Neural crest cell (in vitro differentiated cells): Measurements from ENCODE around the gene LAMTOR3. TPM values are rescaled to one million over a fixed set of nuclear protein-coding genes. Genes with fewer than 3 reads are reported as not detected.

Experiments
- DNase-seq: peaks from one replicate; pipeline ENCODE4 v3.0.0; 2021; ENCODE audit warnings: low read depth, mixed read lengths, low spot score
- H3K27ac Mint-ChIP-seq: one replicate; pipeline ENCODE4 v1.8.0; 2021; ENCODE audit warnings: mild to moderate bottlenecking, mixed read lengths; ENCODE audit not compliant: unreplicated experiment
- H3K27me3 Mint-ChIP-seq: 2 replicates; pipeline ENCODE4 v1.8.0; 2021; ENCODE audit warnings: low read depth, mild to moderate bottlenecking, mixed read lengths
- H3K36me3 Mint-ChIP-seq: 2 replicates; pipeline ENCODE4 v1.8.0; 2021; ENCODE audit warnings: low read depth, mild to moderate bottlenecking, mixed read lengths
- H3K4me1 Mint-ChIP-seq: 2 replicates; pipeline ENCODE4 v1.8.0; 2021; ENCODE audit warnings: mixed read lengths
- H3K4me3 Mint-ChIP-seq: one replicate; pipeline ENCODE4 v1.8.0; 2021; ENCODE audit warnings: mild to moderate bottlenecking, mixed read lengths
- H3K9me3 Mint-ChIP-seq: 2 replicates; pipeline ENCODE4 v1.8.0; 2021; ENCODE audit warnings: mixed read lengths
- total RNA-seq: library from RNA; stranded (reverse); gene quantifications from 2 replicates; pipeline ENCODE4 v1.2.1, GENCODE V29; 2021
- TF ChIP-seq, protein P1 (sequence below): fragments of 200-600 bp; sonication (generic); conservative IDR thresholded peaks from 2 replicates; pipeline ENCODE4 v1.5.0; 2021; ENCODE audit warnings: antibody characterized with exemption, mild to moderate bottlenecking

LAMTOR3 gene
- total RNA-seq, 1 donor from 2014 or later, result 41.8 TPM

DNA sequence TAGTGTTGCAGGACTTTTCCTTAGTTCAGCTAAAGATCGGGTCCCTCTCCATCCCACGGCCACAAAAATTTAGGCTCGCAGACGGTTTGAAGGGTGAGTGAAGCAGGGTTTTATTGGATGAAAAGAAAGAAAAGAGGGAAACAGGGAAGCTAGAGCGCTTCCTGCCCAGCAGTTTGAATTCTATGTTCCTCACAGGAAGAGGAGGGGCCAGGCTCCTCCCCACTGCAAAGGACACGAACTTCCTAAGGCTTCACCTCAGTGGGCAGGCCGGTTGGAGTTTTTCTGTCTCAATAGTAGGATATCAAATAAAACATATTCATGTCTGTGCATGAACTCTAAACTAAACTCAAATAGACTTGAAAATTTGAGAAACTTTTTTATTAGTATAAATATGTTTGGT is 50.2 kb downstream of the LAMTOR3 start:
- Mint-ChIP-seq H3K27me3 (no peaks in the 10 kb centered on the region), H3K9me3 (no peaks in the 10 kb centered on the region), H3K4me3 (no peak overlapping the region), H3K27ac (no peak overlapping the region), H3K4me1 (peaks cover 6% of the 10 kb centered on the region), H3K36me3 (no peaks in the 10 kb centered on the region)
- DNase-seq, result no peak
- TF ChIP-seq, protein P1, sequence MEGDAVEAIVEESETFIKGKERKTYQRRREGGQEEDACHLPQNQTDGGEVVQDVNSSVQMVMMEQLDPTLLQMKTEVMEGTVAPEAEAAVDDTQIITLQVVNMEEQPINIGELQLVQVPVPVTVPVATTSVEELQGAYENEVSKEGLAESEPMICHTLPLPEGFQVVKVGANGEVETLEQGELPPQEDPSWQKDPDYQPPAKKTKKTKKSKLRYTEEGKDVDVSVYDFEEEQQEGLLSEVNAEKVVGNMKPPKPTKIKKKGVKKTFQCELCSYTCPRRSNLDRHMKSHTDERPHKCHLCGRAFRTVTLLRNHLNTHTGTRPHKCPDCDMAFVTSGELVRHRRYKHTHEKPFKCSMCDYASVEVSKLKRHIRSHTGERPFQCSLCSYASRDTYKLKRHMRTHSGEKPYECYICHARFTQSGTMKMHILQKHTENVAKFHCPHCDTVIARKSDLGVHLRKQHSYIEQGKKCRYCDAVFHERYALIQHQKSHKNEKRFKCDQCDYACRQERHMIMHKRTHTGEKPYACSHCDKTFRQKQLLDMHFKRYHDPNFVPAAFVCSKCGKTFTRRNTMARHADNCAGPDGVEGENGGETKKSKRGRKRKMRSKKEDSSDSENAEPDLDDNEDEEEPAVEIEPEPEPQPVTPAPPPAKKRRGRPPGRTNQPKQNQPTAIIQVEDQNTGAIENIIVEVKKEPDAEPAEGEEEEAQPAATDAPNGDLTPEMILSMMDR, result no peak

DNA sequence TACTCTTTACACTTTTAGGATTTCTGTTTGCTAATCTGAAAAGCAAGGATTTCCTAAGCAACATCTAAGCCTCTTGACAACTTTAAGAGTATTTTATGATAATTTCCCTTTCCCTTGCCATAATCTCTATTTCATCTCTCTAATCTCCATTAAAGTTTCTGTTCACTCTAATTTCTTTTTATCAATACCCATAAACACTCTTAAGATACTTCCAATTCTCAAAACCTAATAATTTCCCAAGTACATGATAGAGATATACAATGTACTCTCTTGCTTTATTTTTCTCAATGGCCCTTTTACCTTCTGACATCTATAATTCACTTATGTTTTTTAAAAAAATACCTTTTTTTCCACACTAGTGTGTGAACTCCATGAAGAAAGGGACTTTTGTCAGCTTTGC is 50.8 kb downstream of the LAMTOR3 start:
- no peak overlapping the region for H3K4me3 Mint-ChIP-seq
- no peaks in the 10 kb centered on the region for H3K27me3 Mint-ChIP-seq
- TF ChIP-seq, protein P1, result no peak
- H3K36me3 Mint-ChIP-seq, result no peaks in the 10 kb centered on the region
- no peak for DNase-seq
- H3K27ac Mint-ChIP-seq, result no peak overlapping the region
- peaks cover 6% of the 10 kb centered on the region for H3K4me1 Mint-ChIP-seq
- H3K9me3 Mint-ChIP-seq, result no peaks in the 10 kb centered on the region

DNA sequence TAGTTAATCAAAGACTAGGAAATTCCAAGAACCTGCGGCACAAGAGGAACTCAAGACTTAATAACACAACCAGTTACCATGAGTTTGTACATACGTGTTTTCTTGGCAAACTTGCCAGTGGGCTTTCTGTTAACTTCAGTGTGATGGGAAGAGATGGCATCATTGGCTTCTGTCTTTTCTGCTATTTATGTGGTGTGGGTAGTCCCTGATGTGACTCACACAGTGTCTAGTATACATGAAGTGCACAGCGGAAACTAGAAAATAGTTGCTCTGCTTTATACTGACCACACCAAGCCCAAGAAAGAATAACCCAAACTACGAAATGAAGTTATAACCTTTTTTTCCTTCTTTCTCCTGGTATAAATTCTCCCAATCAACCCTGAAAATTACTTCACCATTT is 53.1 kb downstream of the LAMTOR3 start:
- H3K9me3 Mint-ChIP-seq, result no peaks in the 10 kb centered on the region
- no peak for DNase-seq
- H3K27me3 Mint-ChIP-seq, result no peaks in the 10 kb centered on the region
- H3K4me3 Mint-ChIP-seq, result no peak overlapping the region
- no peaks in the 10 kb centered on the region for H3K36me3 Mint-ChIP-seq
- TF ChIP-seq, protein P1, result no peak
- H3K4me1 Mint-ChIP-seq, result peaks cover 6% of the 10 kb centered on the region
- H3K27ac Mint-ChIP-seq, result no peak overlapping the region

DNA sequence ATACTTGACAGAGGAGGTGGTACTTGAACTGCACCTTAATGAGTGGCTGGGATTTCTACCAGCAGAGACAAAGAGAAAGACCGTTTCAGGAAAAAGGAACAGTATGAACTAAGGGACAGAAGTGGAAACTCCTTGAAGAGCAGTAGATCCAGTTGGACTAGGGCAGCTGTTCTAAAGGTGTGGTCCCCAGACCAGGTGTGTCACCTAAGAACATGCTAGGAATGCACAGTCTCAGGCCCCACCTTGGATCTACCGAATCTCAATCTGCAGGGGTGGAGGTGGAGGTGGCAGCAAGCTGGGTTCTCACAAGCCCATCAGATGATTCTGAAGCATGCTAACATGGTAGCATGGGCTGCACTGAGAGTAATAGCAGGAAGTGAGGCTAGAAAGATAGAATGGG is 55.3 kb downstream of the LAMTOR3 start:
- no peaks in the 10 kb centered on the region for H3K27me3 Mint-ChIP-seq
- no peak overlapping the region for H3K4me3 Mint-ChIP-seq
- no peak overlapping the region for H3K27ac Mint-ChIP-seq
- no peak for DNase-seq
- no peaks in the 10 kb centered on the region for H3K4me1 Mint-ChIP-seq
- H3K9me3 Mint-ChIP-seq, result no peaks in the 10 kb centered on the region
- H3K36me3 Mint-ChIP-seq, result no peaks in the 10 kb centered on the region
- TF ChIP-seq, protein P1, result no peak

DNA sequence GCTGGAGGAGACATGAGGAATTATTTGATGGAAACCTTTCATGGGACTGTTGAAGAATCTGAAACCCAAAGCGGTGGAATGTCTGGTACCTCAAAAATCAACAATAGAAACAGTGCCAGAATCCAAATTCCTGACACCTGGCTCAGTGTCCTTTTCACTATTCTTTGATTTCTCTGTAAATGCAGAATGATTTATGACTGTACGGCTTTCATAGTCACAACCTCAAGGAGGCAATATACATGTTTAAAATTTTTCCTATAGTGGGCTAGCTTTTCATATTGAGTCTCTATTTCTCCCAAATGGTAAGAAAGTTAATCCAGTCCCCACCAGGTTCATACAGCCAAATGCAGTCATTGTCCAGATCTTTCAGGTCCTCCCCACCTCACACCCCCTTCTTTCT is 58.3 kb downstream of the LAMTOR3 start:
- no peak overlapping the region for H3K27ac Mint-ChIP-seq
- H3K4me1 Mint-ChIP-seq, result no peaks in the 10 kb centered on the region
- H3K27me3 Mint-ChIP-seq, result no peaks in the 10 kb centered on the region
- H3K4me3 Mint-ChIP-seq, result no peak overlapping the region
- no peaks in the 10 kb centered on the region for H3K9me3 Mint-ChIP-seq
- TF ChIP-seq, protein P1, result no peak
- no peaks in the 10 kb centered on the region for H3K36me3 Mint-ChIP-seq
- no peak for DNase-seq

DNA sequence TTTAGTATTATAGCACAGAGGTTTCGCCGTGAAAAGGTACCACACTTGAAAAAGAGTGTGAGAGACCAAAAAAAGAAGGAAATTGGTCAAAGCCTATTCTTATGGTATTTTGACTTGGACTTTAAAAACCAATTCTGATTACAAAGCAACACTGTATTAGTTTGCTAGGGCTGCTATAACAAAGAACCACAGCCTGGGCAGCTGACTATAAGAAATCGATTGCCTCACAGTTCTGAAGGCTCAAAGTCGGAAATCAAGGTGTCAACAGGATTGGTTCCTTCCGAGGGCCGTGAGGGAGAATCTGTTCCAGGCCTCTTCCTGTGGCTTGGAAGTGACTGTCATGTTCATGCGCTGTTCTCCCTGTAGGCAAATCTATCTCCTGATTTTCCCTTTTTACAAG is 59.7 kb downstream of the LAMTOR3 start:
- no peak for DNase-seq
- Mint-ChIP-seq H3K27me3 (no peaks in the 10 kb centered on the region), H3K36me3 (no peaks in the 10 kb centered on the region), H3K4me3 (no peak overlapping the region), H3K27ac (no peak overlapping the region), H3K4me1 (no peaks in the 10 kb centered on the region), H3K9me3 (no peaks in the 10 kb centered on the region)
- TF ChIP-seq, protein P1, result no peak
